Caco-2 (cell line): ENCODE data around the gene PIM3. TPM values are rescaled to one million over a fixed set of nuclear protein-coding genes. Genes with fewer than 3 reads are reported as not detected.

Experiments used
- BruUV-seq: library from RNA; stranded (reverse); fragments of 400-500 nt; replicated peaks from 2 replicates; lab custom pipeline; 2021; lab: Mats Ljungman, UMichigan
- CTCF ChIA-PET: fragments of 300-600 bp; sonication (Branson Sonifier 250); formaldehyde crosslinking; loops from one replicate; lab custom pipeline; 2022; ENCODE audit warnings: antibody characterized with exemption; lab: Charles Lee
- POLR2A ChIA-PET: fragments of 300-600 bp; sonication (Branson Sonifier 250); formaldehyde crosslinking; loops from one replicate; lab custom pipeline; 2022; ENCODE audit warnings: antibody characterized with exemption; lab: Charles Lee
- DNase-seq, 2 experiments: peaks; one replicate each; pipeline versions ENCODE4 v3.0.0 to v3.0.0-alpha.2; 2020 to 2022
- H3K27me3 ChIP-seq: replicated peaks from 2 replicates; pipeline ENCODE4 v1.6.0; 2011; ENCODE audit warnings: low read length; ENCODE audit not compliant: control insufficient read depth, insufficient read depth
- H3K36me3 ChIP-seq: 2 replicates; pipeline ENCODE4 v1.5.1; 2011; ENCODE audit warnings: low read length; ENCODE audit not compliant: control insufficient read depth, insufficient read depth
- H3K4me1 ChIP-seq: fragments of 250-450 bp; sonication (Bioruptor Pico); 2 replicates; pipeline ENCODE4 v1.5.1; 2020; ENCODE audit warnings: mild to moderate bottlenecking
- H3K4me3 ChIP-seq: 2 replicates; pipeline ENCODE4 v1.5.1; 2011; ENCODE audit warnings: low read depth, mild to moderate bottlenecking, control low read depth, low read length
- H3K9me3 ChIP-seq: fragments of 250-450 bp; sonication (Bioruptor Pico); 2 replicates; pipeline ENCODE4 v1.5.1; 2020; ENCODE audit warnings: mild to moderate bottlenecking, moderate library complexity
- H3K27ac Mint-ChIP-seq: one replicate; pipeline ENCODE4 v1.8.0; 2022; ENCODE audit warnings: mixed read lengths; ENCODE audit not compliant: unreplicated experiment
- H3K27me3 Mint-ChIP-seq: one replicate; pipeline ENCODE4 v1.8.0; 2022; ENCODE audit warnings: mixed read lengths; ENCODE audit not compliant: insufficient read depth, unreplicated experiment
- H3K36me3 Mint-ChIP-seq: one replicate; pipeline ENCODE4 v1.8.0; 2022; ENCODE audit warnings: mild to moderate bottlenecking, mixed read lengths; ENCODE audit not compliant: insufficient read depth, unreplicated experiment
- H3K4me1 Mint-ChIP-seq: one replicate; pipeline ENCODE4 v1.8.0; 2022; ENCODE audit warnings: low read depth, mixed read lengths; ENCODE audit not compliant: unreplicated experiment
- H3K4me3 Mint-ChIP-seq: one replicate; pipeline ENCODE4 v1.8.0; 2022; ENCODE audit warnings: mild to moderate bottlenecking, moderate library complexity, mixed read lengths; ENCODE audit not compliant: unreplicated experiment
- H3K9me3 Mint-ChIP-seq: one replicate; pipeline ENCODE4 v1.8.0; 2022; ENCODE audit warnings: mixed read lengths; ENCODE audit not compliant: unreplicated experiment
- CTCF ChIP-seq, 2 experiments: fragments of 200-600 bp in 1 of 2; IDR thresholded peaks; 1 replicate in 1 of 2; 2 replicates in 1 of 2; pipeline versions ENCODE4 v1.5.1 to v1.8.0; 2011 to 2022; ENCODE audit warnings: antibody characterized with exemption in 1 of 2, control low read depth in 1 of 2, inconsistent platforms in 1 of 2, low read depth in 1 of 2, low read length in 1 of 2, mild to moderate bottlenecking in 1 of 2, moderate library complexity in 1 of 2; ENCODE audit not compliant: insufficient read depth in 1 of 2, severe bottlenecking in 1 of 2, unreplicated experiment in 1 of 2
- intact Hi-C: fragments of 100-400 bp; cut with micrococcal nuclease; formaldehyde crosslinking; loops from one replicate; pipeline ENCODE4 v1.10.0; 2022; ENCODE audit not compliant: unreplicated experiment
- microRNA-seq: library from miRNA; unstranded; fragments of <30 nt; microRNA quantifications from one replicate; pipeline ENCODE4 v1.2.0, GENCODE V29; 2022
- total RNA-seq: library from RNA; stranded (reverse); gene quantifications from 2 replicates; pipeline ENCODE4 v1.2.3, GENCODE V29; 2022

The PIM3 gene
- total RNA-seq, 1 experiment from 2014 or later: 39.6 TPM

- DNase-seq: peak; percentile 34 to 46
- peak in 1 of 2 experiments; percentile 35 for TF ChIP-seq CTCF (IDR thresholded peaks at IDR 0.05; ENCODE audit: insufficient read depth in 1 of 2, low read depth in 1 of 2, low read length in 1 of 2, severe bottlenecking in 1 of 2, unreplicated experiment in 1 of 2)
- H3K4me1 ChIP-seq: peaks cover 18% of the 10 kb centered on the region
- Mint-ChIP-seq H3K27me3 (no peaks in the 10 kb centered on the region), H3K36me3 (no peaks in the 10 kb centered on the region), H3K4me1 (no peaks in the 10 kb centered on the region), H3K27ac (no peak within 1 kb of the TSS), H3K4me3 (no peak within 1 kb of the TSS), H3K9me3 (no peaks in the 10 kb centered on the region)
- H3K4me3 ChIP-seq: no peak within 1 kb of the TSS
- POLR2A ChIA-PET: no interaction called here
- no TSS peak for BruUV-seq
- H3K27me3 ChIP-seq: no peaks in the 10 kb centered on the region
- CTCF ChIA-PET: interaction anchor here (1.2 to 1.3 kb wide), 2 partner anchors 18 to 81 kb away, joined by 3 read pairs; no protein-coding TSS in a partner anchor
- no peaks in the 10 kb centered on the region for H3K9me3 ChIP-seq
- intact Hi-C loops: no loop called here
- no peaks in the 10 kb centered on the region for H3K36me3 ChIP-seq
Observed at GRCh38 chr22:50012211-50013181, 51.9 kb downstream of the PIM3 start, which contains the start of gene IL17REL. IL17REL (minus strand) TSS chr22:50012765; CDS start chr22:50012646, 119 bp downstream.

Small RNA genes lying within 50 kb of the gene (microRNA-seq; reads per million reads assigned to microRNA genes)
- gene MIR6821: 1.7 reads per million

Other genes starting within 250 kb of the PIM3 start
- 46.9 and 48.3 TPM in 2 replicates for gene BRD1, start 132.9 kb upstream of the PIM3 start, total RNA-seq
- gene ZBED4, start 106.9 kb upstream of the PIM3 start, total RNA-seq: 17.3 TPM in 2 replicates
- 31.6 and 35.7 TPM in 2 replicates for gene ALG12, start 42.3 kb upstream of the PIM3 start, total RNA-seq
- 38.1 and 43.3 TPM in 2 replicates for gene CRELD2, start 42.1 kb upstream of the PIM3 start, total RNA-seq
- gene IL17REL, start 52.0 kb downstream of the PIM3 start, total RNA-seq: not detected in 2 replicates
- gene TTLL8, start 97.5 kb downstream of the PIM3 start, total RNA-seq: not detected in 2 replicates
- gene MLC1, start 124.7 kb downstream of the PIM3 start, total RNA-seq: 0.14 TPM in 1 of 2 replicates, not detected in the other
- gene MOV10L1, start 129.2 kb downstream of the PIM3 start, total RNA-seq: 0.30 TPM in 1 of 2 replicates, not detected in the other
- gene PANX2, start 210.0 kb downstream of the PIM3 start, total RNA-seq: 2.2 and 2.6 TPM in 2 replicates
- 33.5 and 35.0 TPM in 2 replicates for gene TRABD, start 225.1 kb downstream of the PIM3 start, total RNA-seq
- gene SELENOO, start 240.2 kb downstream of the PIM3 start, total RNA-seq: 29.3 and 29.5 TPM in 2 replicates